ENCODE data around the gene CYP26C1. TPM values are rescaled to one million over a fixed set of nuclear protein-coding genes. Genes with fewer than 3 reads are reported as not detected.

Gene CYP26C1
- polyA plus RNA-seq, 10 donors, result 0.04 to 0.06 (median 0.05) TPM; not detected in 7

GRCh38 chr10:93110472-93111146 lies 50.0 kb downstream of the CYP26C1 start:
- DNase-seq, result no peak

GRCh38 chr10:93113042-93113441 lies 52.4 kb downstream of the CYP26C1 start:
- no peak for DNase-seq

DNA sequence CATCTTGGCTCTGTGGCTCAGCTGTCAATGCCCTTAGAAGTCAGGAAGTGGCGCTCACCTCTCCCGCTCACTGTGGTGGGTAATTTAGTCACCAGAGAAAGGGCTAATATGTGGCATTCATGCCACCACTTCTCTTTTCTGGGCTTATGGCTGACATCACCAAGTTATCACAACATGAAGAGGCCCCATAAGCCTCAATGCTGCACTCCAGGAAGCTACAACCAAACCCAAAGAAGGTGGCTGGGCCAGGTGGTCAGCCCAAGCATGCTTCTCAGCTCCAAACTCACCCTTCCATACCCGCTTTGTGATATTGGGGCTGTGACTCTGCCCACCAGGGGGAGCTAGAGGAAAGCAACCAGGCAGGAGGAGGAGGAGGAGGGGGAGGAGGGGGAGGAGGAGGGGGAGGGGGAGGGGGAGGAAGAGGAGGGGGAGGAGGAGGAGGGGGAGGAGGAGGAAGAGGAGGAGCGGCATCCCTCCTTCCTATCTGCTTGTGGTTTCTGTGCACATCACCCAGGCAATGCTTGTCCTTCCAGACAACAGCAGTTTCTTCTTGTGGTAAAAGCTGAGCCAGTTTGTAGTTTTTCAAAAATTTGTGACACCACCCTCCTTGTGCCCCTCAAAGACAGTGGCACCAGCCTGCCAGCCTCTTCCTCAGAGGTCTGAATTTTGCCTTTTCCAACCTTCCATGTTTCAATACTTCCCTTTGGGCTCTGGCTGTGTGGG lies 55.2 kb downstream of the CYP26C1 start:
- DNase-seq, result peak; percentile 19 to 47 (median 47)

Other genes starting within 250 kb of the CYP26C1 start
- gene EXOC6, start 212.3 kb upstream of the CYP26C1 start, polyA plus RNA-seq (ENCODE audit: insufficient read length in 10 of 10), result 10 to 100 TPM; 27.5 to 43.7 (median 33.2) TPM
- 1 to 10 TPM in 2 of 10 donors, under 1 TPM in 5, not detected in 3; 0.11 to 1.5 (median 0.42) TPM for gene CYP26A1, start 13.1 kb downstream of the CYP26C1 start, polyA plus RNA-seq (ENCODE audit: insufficient read length in 10 of 10)